ENCODE measurements around the gene ZNF581.

The ZNF581 gene

DNA sequence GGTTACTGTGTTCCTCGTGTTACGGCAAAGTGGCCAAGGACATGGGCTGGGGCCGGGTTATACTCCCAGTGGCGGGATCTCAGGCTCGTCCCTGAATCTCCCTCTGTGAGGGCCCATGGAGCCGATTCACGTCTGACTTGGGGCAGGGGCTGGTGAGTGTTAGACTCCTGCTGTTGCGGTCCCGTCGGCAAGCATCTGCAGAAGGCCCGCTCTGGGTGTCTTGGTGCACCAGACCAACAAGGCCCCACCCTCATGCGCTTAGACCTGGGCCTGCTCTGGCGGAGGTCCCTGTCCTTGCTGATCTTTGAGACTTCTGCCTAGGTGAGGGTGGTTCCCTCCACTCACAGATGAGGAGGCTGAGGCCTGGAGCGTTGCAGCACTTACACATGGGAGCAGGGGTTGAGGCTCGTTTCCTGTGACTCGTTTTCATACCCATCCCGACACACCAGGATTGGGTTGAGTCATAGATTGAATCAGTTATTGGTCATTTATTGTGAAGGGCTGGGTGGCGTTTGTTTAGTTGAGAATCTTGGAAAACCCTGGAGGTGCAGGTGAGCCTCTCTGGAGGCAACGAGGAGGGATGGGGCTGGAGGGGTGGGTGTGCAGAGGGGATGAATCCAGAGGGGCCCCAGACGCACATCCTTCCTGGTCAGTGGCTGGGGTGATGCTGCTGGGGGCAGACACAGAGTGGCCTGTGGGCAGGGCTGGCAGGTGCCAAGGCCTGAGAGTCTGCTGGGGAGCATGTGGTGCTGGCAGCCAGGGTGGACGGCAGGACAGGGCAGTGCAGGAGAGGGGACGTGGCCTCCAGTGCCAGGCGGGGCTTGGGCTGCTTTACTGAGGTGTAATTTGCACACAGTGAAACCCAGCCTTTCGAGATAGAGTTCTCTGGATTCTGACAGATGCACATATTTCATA is 36.2 kb downstream of the ZNF581 start:
- no peak for DNase-seq (ENCODE audit: low read depth in 2 of 2)

DNA sequence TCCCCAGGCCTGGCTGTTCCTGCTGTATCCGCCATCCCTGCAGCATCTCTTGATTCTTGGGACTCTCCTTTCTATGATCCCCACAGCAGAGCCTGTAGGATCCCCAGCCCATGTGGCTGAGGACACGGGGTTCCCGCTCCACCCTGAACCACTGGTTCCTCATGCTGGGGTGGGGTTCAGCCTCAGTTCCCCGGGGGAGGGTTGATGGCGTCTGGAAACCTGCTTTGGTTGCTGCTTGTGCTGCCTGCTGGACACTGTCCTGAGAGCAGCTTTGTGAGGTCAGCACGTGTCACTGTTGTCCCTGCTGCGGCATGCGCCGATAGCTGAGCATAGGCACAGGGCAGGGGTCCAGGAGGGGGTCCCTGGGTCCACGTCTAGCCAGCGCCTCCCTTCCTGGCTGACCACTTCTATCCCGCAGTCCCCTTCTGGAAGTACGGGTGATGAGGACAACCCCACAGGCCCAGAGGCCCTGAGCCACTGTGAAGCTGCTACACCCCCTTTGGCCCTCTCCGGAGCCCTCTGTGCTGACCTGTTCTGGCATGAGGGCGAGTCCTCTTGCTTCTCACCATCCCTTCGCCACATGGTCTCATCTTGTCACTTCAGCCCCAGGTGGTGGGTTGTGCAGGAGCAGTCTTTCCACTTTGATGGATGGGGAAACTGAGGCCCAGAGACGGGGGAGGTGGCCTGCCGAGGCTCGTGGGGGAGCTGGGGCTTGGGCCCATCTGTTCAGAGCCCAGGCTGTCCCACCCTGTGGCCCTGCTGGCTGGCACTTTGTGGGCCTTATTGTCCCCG is 37.1 kb downstream of the ZNF581 start:
- DNase-seq (ENCODE audit: low read depth in 2 of 2) = no peak

GRCh38 chr19:55681131-55682092 is 38.0 kb downstream of the ZNF581 start:
- no peak for DNase-seq (ENCODE audit: low read depth in 2 of 2)

GRCh38 chr19:55683449-55684261 is 40.2 kb downstream of the ZNF581 start:
- DNase-seq (ENCODE audit: low read depth in 2 of 2) = no peak

- no peak for DNase-seq (ENCODE audit: low read depth in 2 of 2)
Observed at GRCh38 chr19:55684946-55685681, 41.7 kb downstream of the ZNF581 start.

DNA sequence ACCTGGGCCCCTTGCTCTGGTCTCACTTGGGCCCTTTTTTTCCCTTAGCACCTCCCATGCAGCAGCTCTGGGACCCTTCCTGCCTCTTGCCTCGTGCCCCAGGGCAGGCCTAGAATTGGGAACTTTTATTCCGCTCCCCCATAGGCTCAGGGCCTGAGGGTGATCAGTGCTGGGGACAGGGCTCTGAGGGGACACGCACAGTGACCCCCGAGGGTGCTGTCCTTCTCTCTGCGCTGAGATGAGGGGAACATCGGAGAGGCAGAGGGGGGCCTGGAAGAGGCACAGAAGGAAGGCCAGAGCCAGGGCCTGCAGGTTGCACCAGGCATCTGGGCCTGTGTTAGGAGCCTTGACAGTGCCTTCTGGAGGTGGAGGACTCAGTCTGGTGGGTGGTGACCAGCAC is 42.3 kb downstream of the ZNF581 start:
- no peak for DNase-seq (ENCODE audit: low read depth in 2 of 2)

GRCh38 chr19:55686311-55687050 is 43.0 kb downstream of the ZNF581 start:
- no peak for DNase-seq (ENCODE audit: low read depth in 2 of 2)

DNA sequence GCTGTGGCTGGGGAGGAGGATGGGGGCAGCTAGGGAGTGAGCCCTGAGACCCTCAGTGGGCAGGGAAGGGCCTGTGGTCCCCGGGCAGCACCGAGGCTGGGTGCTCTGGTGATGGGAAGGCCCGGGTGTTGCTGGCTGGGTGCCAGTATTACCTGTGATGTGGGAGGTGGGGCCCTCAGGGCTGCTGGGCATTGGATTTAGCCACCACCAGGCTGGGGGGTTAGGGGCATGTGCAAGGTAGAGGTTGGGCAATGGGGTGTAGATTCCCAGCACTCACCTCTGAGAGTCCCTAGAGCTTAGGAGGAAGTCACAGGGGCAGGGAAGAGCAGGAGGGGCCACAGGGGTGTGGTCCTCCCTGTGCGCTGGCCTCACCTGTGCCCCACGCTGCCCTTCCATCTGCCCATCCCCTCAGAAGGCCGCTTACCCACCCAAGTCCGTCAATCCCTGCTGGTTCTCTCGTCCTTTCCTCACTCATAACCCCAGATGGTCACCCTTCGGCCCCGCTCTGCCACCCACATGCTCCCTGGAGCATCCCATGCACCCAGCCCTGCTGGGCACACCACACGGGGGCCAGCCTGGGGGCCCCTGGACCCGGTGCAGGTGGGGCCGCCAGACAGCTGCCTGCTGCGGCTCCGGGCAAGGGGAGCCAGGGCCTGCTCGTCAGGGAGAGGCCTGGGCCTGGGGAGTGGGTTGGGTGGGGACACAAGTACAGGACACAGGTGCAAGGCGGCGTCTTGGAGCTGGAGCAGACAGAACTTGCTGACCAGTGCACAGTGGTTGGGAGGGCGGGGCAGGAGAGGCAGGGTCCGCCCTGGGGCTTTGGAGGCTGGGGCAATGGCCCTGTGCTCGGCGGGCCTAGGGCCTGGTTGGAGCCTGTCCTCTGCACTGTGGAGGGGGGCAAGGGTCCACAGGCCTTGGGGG is 44.1 kb downstream of the ZNF581 start:
- no peak for DNase-seq (ENCODE audit: low read depth in 2 of 2)

DNA sequence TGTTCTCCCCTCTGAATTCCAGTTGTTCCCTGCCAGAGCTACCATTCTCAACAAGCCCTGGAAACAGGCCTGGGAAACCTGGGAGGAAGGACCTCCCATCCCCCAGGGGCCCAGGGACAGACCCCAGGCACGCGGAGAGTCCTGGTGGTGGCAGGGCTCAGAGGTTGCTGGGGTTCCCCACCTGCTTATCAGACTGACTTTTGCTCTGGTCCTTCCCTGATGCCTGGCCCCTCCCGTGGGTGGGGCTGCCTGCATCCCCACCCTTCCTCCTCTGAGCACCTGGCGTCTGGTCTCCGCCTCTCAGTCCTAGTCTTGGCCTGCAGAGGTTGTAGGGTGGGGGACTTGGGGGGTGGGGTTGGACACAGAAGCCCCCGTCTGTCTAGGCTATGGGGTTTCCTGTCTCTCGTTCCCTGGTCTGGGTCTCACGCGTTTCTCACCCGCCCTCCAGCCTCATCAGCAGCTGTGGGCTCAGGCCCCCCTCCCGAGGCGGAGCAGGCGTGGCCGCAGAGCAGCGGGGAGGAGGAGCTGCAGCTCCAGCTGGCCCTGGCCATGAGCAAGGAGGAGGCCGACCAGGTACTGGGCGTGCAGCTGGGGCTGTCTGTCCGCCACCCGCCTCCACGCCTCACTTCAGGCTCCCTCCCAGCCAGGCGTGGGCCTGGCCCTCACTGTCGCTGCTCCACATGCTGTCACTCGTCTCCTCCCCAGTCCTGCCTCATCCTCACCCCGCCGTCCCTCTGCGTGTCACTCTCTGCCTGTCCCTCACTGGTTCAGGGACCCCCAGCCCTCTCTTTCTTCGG is 45.2 kb downstream of the ZNF581 start:
- DNase-seq (ENCODE audit: low read depth in 2 of 2) = no peak

DNA sequence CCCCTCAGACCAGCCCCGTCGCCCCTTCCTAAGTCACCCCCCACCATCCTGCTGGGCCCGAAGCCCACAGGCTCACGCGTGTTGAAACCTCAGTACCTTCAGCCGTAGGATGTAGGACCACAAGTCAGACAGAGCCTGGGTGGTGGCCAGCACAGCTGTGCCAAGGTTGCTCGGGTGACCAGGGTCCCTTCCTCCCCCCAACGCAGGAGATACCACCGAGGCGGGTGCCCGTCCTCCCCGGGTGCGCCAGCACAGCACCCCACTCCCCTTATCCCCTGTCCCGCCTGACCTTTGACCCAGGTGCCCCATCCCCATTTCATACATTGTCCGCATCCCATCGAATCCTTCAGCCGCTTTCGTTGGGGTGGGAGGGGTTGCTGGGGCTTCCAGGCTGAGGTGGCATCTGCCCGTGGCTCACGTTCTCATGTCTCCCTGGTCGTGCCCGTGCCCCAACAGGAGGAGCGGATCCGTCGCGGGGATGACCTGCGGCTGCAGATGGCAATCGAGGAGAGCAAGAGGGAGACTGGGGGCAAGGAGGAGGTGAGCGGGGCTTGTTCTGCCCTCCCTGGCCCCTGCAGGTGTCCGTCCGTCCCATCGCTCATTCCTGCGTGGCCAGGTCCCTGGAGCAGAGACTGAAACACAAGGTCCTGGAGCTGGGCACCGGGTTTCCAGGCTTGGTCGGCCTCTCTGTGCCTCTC is 46.1 kb downstream of the ZNF581 start:
- DNase-seq (ENCODE audit: low read depth in 2 of 2) = no peak

GRCh38 chr19:55690109-55690768 is 46.8 kb downstream of the ZNF581 start:
- no peak for DNase-seq (ENCODE audit: low read depth in 2 of 2)

GRCh38 chr19:55690769-55691545 is 47.5 kb downstream of the ZNF581 start:
- no peak for DNase-seq (ENCODE audit: low read depth in 2 of 2)

- DNase-seq (ENCODE audit: low read depth in 2 of 2) = no peak
Observed at GRCh38 chr19:55691561-55692481, 48.4 kb downstream of the ZNF581 start.

GRCh38 chr19:55692681-55693081 is 49.2 kb downstream of the ZNF581 start:
- no peak for DNase-seq (ENCODE audit: low read depth in 2 of 2)
